ENCODE results near the gene METTL2A.
"Not testable (repeated sequence)": the region's sequence is repeated elsewhere in the genome, so short reads cannot be mapped to it uniquely, and the experiment has no call there.

- TF ChIP-seq CTCF (IDR thresholded peaks at IDR 0.05; ENCODE audit: low read depth, low read length, missing input control); TAF1 (conservative IDR thresholded peaks at IDR 0.05); RXRA (IDR thresholded peaks at IDR 0.05); ZBTB33 (IDR thresholded peaks at IDR 0.05); RAD21 (IDR thresholded peaks at IDR 0.05); ATF3 (IDR thresholded peaks at IDR 0.05): not testable (repeated sequence)
Measured at GRCh38 chr17:62453041-62453440, 29.3 kb downstream of the METTL2A start.
